ENCODE results near the gene AHDC1.

DNA sequence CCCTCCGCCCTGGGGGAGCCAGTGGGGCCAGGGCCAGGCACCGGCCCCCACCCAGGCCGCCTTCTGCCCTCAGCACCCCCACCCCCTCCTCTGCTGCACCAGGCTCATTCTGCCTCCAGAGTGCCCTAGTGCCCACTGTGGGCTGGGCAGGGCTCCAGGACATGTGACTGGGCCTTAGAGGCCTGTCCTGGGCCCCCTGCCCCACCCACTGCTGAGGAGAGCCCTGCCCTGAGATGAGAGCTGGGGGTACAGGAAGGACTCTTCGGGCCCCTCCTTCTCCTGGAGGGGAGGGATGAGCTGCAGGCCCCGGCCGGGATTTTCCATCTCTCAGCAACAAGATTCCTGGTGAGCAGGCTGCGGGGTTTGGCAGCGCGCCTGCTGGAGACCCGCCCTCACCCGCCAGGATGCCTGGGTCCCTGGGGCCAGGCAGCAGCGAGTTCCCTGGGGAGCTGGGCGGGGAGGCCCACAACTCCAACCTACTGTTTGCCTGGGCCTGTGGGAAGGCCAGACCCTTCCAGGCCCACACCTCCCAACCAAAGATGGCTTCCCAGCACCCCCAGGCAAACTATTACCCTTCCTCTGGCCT lies 14.0 kb downstream of the AHDC1 start:
- TF ChIP-seq, protein P1, sequence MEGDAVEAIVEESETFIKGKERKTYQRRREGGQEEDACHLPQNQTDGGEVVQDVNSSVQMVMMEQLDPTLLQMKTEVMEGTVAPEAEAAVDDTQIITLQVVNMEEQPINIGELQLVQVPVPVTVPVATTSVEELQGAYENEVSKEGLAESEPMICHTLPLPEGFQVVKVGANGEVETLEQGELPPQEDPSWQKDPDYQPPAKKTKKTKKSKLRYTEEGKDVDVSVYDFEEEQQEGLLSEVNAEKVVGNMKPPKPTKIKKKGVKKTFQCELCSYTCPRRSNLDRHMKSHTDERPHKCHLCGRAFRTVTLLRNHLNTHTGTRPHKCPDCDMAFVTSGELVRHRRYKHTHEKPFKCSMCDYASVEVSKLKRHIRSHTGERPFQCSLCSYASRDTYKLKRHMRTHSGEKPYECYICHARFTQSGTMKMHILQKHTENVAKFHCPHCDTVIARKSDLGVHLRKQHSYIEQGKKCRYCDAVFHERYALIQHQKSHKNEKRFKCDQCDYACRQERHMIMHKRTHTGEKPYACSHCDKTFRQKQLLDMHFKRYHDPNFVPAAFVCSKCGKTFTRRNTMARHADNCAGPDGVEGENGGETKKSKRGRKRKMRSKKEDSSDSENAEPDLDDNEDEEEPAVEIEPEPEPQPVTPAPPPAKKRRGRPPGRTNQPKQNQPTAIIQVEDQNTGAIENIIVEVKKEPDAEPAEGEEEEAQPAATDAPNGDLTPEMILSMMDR (conservative IDR thresholded peaks at IDR 0.05 in 1 of 2, IDR thresholded peaks at IDR 0.05 in 1 of 2; ENCODE audit: low read depth in 1 of 2, low read length in 2 of 2) = no peak
- TF ChIP-seq EZH2 (IDR thresholded peaks at IDR 0.05; ENCODE audit: low read length, missing control alignments) = no peak

Data from fibroblast of lung (primary cell).